NCI-H2196 treated with DMSO at 0.1 percent for 48 hours (cell line): ENCODE results near the gene WEE1.
A peak's percentile ranks its signal among the peaks of the same experiment; 100 is the strongest.

ENCODE experiments used
- DNase-seq: peaks from one replicate; lab custom pipeline; 2025; ENCODE audit not compliant: unreplicated experiment; lab: John Stamatoyannopoulos, UW

The WEE1 gene

GRCh38 chr11:9565822-9566560 is 7.5 kb upstream of the WEE1 start:
- peak; percentile 91 for DNase-seq

GRCh38 chr11:9566561-9567063 is 6.9 kb upstream of the WEE1 start:
- no peak for DNase-seq

- no peak for DNase-seq
Observed at GRCh38 chr11:9567401-9567800, 6.1 kb upstream of the WEE1 start.

- no peak for DNase-seq
Observed at GRCh38 chr11:9568161-9568853, 5.2 kb upstream of the WEE1 start.

- peak; percentile 68 for DNase-seq
Observed at GRCh38 chr11:9568854-9569587, 4.4 kb upstream of the WEE1 start.

- no peak for DNase-seq
Observed at GRCh38 chr11:9569588-9570164, 3.8 kb upstream of the WEE1 start.

- DNase-seq, result no peak
Observed at GRCh38 chr11:9570313-9571025, 3.0 kb upstream of the WEE1 start.

- DNase-seq, result no peak
Observed at GRCh38 chr11:9571071-9571762, 2.3 kb upstream of the WEE1 start.

- no peak for DNase-seq
Observed at GRCh38 chr11:9571763-9572115, 1.7 kb upstream of the WEE1 start.

- no peak for DNase-seq
Observed at GRCh38 chr11:9573775-9574621, 528 bp downstream of the WEE1 start.

GRCh38 chr11:9574622-9575259 is 1.3 kb downstream of the WEE1 start:
- DNase-seq, result no peak

GRCh38 chr11:9575260-9576240 is 2.1 kb downstream of the WEE1 start:
- DNase-seq, result peak; percentile 26

- DNase-seq, result no peak
Observed at GRCh38 chr11:9576701-9577381, 3.4 kb downstream of the WEE1 start.

GRCh38 chr11:9577556-9577955 is 4.1 kb downstream of the WEE1 start:
- DNase-seq, result no peak

- DNase-seq, result no peak
Observed at GRCh38 chr11:9580894-9581293, 7.4 kb downstream of the WEE1 start.

GRCh38 chr11:9581556-9582161 is 8.2 kb downstream of the WEE1 start:
- no peak for DNase-seq

- DNase-seq, result no peak
Observed at GRCh38 chr11:9590717-9591116, 17.2 kb downstream of the WEE1 start.
